Hepatocyte (in vitro differentiated cells): ENCODE measurements around the gene YIPF2. TPM values are rescaled to one million over a fixed set of nuclear protein-coding genes. Genes with fewer than 3 reads are reported as not detected.
A peak's percentile ranks its signal among the peaks of the same experiment; 100 is the strongest.

Source experiments
- DNase-seq: peaks from one replicate; pipeline ENCODE4 v3.0.0-alpha.2; 2016; ENCODE audit warnings: low spot score
- H2AFZ ChIP-seq: fragments of 200-600 bp; sonication (generic); 2 replicates; pipeline ENCODE4 v1.6.0; 2016; ENCODE audit warnings: antibody characterized with exemption, mild to moderate bottlenecking
- H3K27ac ChIP-seq: fragments of 200-600 bp; sonication (generic); 2 replicates; pipeline ENCODE4 v1.5.1; 2016; ENCODE audit warnings: mild to moderate bottlenecking
- H3K27me3 ChIP-seq: fragments of 200-600 bp; sonication (generic); 2 replicates; pipeline ENCODE4 v1.6.1; 2016
- H3K36me3 ChIP-seq: fragments of 200-600 bp; sonication (generic); replicated peaks from 2 replicates; pipeline ENCODE4 v1.5.1; 2016; ENCODE audit warnings: low read depth; ENCODE audit not compliant: insufficient read depth
- H3K4me1 ChIP-seq: fragments of 200-600 bp; sonication (generic); 2 replicates; pipeline ENCODE4 v1.5.1; 2016; ENCODE audit warnings: mild to moderate bottlenecking, moderate library complexity; ENCODE audit not compliant: insufficient read depth
- H3K4me2 ChIP-seq: fragments of 200-600 bp; sonication (generic); 2 replicates; pipeline ENCODE4 v1.6.0; 2016
- H3K4me3 ChIP-seq: fragments of 200-600 bp; sonication (generic); 2 replicates; pipeline ENCODE4 v1.5.1; 2016; ENCODE audit warnings: mild to moderate bottlenecking
- H3K79me2 ChIP-seq: fragments of 200-600 bp; sonication (generic); 2 replicates; pipeline ENCODE4 v1.6.0; 2017; ENCODE audit warnings: mild to moderate bottlenecking
- H3K9me2 ChIP-seq: fragments of 200-600 bp; sonication (generic); replicated peaks from 2 replicates; pipeline ENCODE4 v1.6.0; 2017; ENCODE audit warnings: mild to moderate bottlenecking; ENCODE audit not compliant: insufficient read depth
- H3K9me3 ChIP-seq: fragments of 200-600 bp; sonication (generic); 2 replicates; pipeline ENCODE4 v1.5.1; 2016; ENCODE audit warnings: low read depth, mild to moderate bottlenecking
- H4K20me1 ChIP-seq: fragments of 200-600 bp; sonication (generic); 2 replicates; pipeline ENCODE4 v1.6.0; 2016; ENCODE audit warnings: mild to moderate bottlenecking; ENCODE audit not compliant: insufficient read depth, poor library complexity, severe bottlenecking
- CTCF ChIP-seq: fragments of 200-600 bp; sonication (generic); IDR thresholded peaks from 2 replicates; pipeline ENCODE4 v1.5.1; 2016; ENCODE audit warnings: antibody characterized with exemption, mild to moderate bottlenecking; ENCODE audit not compliant: poor library complexity
- EZH2 ChIP-seq: fragments of 200-600 bp; sonication (generic); IDR thresholded peaks from 2 replicates; pipeline ENCODE4 v1.6.1; 2016; ENCODE audit warnings: antibody characterized with exemption, mild to moderate bottlenecking, borderline replicate concordance
- EZH2phosphoT487 ChIP-seq: fragments of 200-600 bp; sonication (generic); IDR thresholded peaks from one replicate; pipeline ENCODE4 v1.6.1; 2018; ENCODE audit warnings: antibody characterized with exemption, mild to moderate bottlenecking, low read depth, moderate library complexity; ENCODE audit not compliant: unreplicated experiment, severe bottlenecking
- WGBS: methylation state at CpG from one replicate; pipeline ENCODE4 v1.1.6; 2016; ENCODE audit warnings: low lambda C conversion rate; ENCODE audit errors: missing lambda C conversion rate; 5-methylcytosine and 5-hydroxymethylcytosine counted together
- polyA plus RNA-seq: library from polyadenylated mRNA; unstranded; fragments of >200 nt; fragmentation: Nextera tagmentation; extraction: Ambion mirVana; gene quantifications from 2 replicates; pipeline ENCODE4 v1.2.1, GENCODE V29; 2016
- total RNA-seq: library from RNA; depleted of rRNA; stranded (reverse); fragments of >200 nt; gene quantifications from 2 replicates; pipeline ENCODE4 v1.2.3, GENCODE V29; 2014

The YIPF2 gene
- total and polyA plus RNA-seq, 2 experiments from 2014 or later = 80.3 to 115 TPM

- Histone ChIP-seq H2AFZ (peak overlapping the region; percentile 60), H4K20me1 (peaks cover 4% of the 10 kb centered on the region), H3K4me2 (peak overlapping the region; percentile 97), H3K36me3 (no peaks in the 10 kb centered on the region), H3K27me3 (no peaks in the 10 kb centered on the region), H3K9me3 (no peaks in the 10 kb centered on the region), H3K4me1 (peaks cover 12% of the 10 kb centered on the region), H3K4me3 (peak overlapping the region; percentile 54), H3K9me2 (no peaks in the 10 kb centered on the region), H3K27ac (peak overlapping the region; percentile 62), H3K79me2 (peaks cover 60% of the 10 kb centered on the region)
- DNase-seq = no peak
- WGBS = 32% methylated on average over 20 of the region's 47 CpGs
- TF ChIP-seq CTCF (no peak), EZH2phosphoT487 (no peak), EZH2 (no peak)
These were observed 493 bp downstream of the YIPF2 start for GRCh38 chr19:10927730-10928562.

DNA sequence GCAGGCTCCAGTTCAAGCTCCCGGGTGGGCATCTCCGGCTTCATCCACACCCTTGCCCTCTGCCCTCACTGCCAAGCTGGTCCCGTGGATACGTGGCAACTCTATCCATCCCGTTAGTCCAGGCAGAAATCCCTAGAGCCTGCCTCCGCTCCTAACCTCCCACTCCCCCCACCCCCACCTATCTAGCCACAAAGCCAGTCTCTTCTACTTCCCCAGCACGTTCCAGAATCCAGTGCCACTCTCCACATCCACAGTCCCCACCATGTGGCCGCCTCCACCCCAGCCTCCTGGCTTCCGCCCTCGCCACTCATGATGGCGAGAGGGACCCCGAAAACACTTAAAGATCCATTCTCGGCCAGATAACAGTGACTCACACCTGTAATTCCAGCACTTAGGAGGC is 3.8 kb downstream of the YIPF2 start:
- no peak overlapping the region for H2AFZ ChIP-seq
- no peak for DNase-seq
- no peak overlapping the region for H3K27ac ChIP-seq
- TF ChIP-seq CTCF (no peak), EZH2 (no peak), EZH2phosphoT487 (no peak)
- no peaks in the 10 kb centered on the region for H3K36me3 ChIP-seq
- H4K20me1 ChIP-seq = no peaks in the 10 kb centered on the region
- WGBS = 92% methylated on average over 6 of the region's 13 CpGs
- H3K9me2 ChIP-seq = no peaks in the 10 kb centered on the region
- H3K27me3 ChIP-seq = no peaks in the 10 kb centered on the region
- H3K79me2 ChIP-seq = peaks cover 28% of the 10 kb centered on the region
- H3K4me2 ChIP-seq = no peak overlapping the region
- no peaks in the 10 kb centered on the region for H3K9me3 ChIP-seq
- peaks cover 7% of the 10 kb centered on the region for H3K4me1 ChIP-seq
- no peak overlapping the region for H3K4me3 ChIP-seq

DNA sequence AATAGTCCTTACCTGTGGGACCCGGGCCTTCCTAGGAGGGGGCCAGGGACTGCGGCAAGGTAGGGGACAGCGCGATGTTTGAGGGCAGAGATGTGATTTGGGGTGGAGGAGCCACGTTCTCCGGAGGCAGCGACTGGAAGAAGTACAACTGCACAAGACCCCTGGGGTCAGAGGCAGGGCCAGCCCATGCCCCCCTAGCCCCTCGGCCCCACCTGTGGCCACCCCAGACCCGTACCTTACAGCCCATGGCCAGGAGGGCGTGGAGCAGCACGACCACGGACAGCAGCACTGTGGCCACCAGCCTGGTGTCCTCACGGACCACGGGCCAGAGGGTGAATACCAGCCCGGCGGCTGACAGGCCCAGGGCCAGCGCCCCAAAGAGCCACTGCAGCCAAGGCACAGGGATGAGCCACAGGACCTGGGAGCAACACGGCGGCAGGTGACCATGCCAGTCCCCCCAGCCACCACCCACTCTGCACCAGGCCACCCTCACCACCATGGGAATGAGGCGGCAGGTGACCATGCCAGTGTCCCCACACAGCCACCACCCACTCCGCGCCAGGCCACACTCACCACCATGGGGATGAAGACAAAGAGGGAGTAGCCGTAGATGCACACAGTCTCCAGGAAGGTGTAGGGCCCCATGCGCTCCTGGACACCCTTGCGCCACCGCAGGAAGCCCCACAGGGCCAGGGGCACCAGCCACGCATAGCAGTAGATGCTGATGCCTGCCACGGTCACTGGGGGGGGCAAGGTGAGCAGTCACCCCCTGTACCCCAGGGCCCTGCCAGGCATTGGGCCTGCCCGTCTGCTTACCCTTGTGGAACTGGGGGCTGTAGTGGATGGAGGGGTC is 5.0 kb downstream of the YIPF2 start:
- peaks cover 21% of the 10 kb centered on the region for H3K79me2 ChIP-seq
- DNase-seq = no peak
- H3K36me3 ChIP-seq = no peaks in the 10 kb centered on the region
- no peaks in the 10 kb centered on the region for H3K9me3 ChIP-seq
- 96% methylated on average over 28 of the region's 29 CpGs for WGBS
- no peaks in the 10 kb centered on the region for H3K9me2 ChIP-seq
- no peak overlapping the region for H2AFZ ChIP-seq
- TF ChIP-seq EZH2 = no peak
- no peak for TF ChIP-seq CTCF
- TF ChIP-seq EZH2phosphoT487 = no peak
- H4K20me1 ChIP-seq = no peaks in the 10 kb centered on the region
- no peaks in the 10 kb centered on the region for H3K27me3 ChIP-seq
- no peak overlapping the region for H3K4me3 ChIP-seq
- no peak overlapping the region for H3K27ac ChIP-seq
- no peak overlapping the region for H3K4me2 ChIP-seq
- peaks cover 6% of the 10 kb centered on the region for H3K4me1 ChIP-seq
